ENCODE measurements around the gene SCARB1. TPM values are rescaled to one million over a fixed set of nuclear protein-coding genes. Genes with fewer than 3 reads are reported as not detected.

The SCARB1 gene
- total RNA-seq, 4 donors from 2014 or later = 8.3 to 24.1 (median 13.0) TPM

DNA sequence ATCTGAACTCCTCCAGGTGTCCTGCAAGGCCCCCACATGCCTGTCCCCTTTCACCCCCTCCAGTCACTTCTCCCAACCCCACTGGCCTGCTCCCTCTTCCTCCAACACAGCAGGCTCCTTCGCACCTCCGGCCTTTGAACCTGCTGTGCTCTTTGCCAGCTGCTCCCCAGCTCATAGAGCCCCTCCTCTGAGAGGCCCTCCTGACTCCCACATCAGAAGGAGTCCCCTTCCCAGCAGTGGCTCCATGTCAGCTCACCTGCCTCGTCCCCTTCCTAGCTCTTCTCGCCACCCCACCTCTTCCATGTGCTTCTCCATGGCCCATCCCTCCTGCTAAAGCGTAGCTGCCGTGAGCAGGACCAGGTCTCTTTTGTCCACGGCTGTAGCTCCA lies 22.1 kb downstream of the SCARB1 start:
- Histone ChIP-seq H3K36me3 (no peaks in the 10 kb centered on the region), H3K4me3 (no peak overlapping the region), H3K9me3 (no peaks in the 10 kb centered on the region), H3K27me3 (no peaks in the 10 kb centered on the region), H3K4me1 (peaks cover 22 to 32% (median 28%) of the 10 kb centered on the region in 4 donors), H3K27ac (replicated peaks in 1 of 4) (no peak overlapping the region)
- no peak for DNase-seq (ENCODE audit: extremely low spot score)
- TF ChIP-seq POLR2A (IDR thresholded peaks at IDR 0.05; ENCODE audit: low read depth) = no peak
- no peak for TF ChIP-seq EP300 (IDR thresholded peaks at IDR 0.05)
- TF ChIP-seq, protein P1, sequence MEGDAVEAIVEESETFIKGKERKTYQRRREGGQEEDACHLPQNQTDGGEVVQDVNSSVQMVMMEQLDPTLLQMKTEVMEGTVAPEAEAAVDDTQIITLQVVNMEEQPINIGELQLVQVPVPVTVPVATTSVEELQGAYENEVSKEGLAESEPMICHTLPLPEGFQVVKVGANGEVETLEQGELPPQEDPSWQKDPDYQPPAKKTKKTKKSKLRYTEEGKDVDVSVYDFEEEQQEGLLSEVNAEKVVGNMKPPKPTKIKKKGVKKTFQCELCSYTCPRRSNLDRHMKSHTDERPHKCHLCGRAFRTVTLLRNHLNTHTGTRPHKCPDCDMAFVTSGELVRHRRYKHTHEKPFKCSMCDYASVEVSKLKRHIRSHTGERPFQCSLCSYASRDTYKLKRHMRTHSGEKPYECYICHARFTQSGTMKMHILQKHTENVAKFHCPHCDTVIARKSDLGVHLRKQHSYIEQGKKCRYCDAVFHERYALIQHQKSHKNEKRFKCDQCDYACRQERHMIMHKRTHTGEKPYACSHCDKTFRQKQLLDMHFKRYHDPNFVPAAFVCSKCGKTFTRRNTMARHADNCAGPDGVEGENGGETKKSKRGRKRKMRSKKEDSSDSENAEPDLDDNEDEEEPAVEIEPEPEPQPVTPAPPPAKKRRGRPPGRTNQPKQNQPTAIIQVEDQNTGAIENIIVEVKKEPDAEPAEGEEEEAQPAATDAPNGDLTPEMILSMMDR (IDR thresholded peaks at IDR 0.05) = no peak
- no peak for TF ChIP-seq POLR2AphosphoS5 (IDR thresholded peaks at IDR 0.05)
- WGBS = 96% methylated on average over 7 of the region's 7 CpGs
- intact Hi-C loops (cut with DNase I) = no loop called here

DNA sequence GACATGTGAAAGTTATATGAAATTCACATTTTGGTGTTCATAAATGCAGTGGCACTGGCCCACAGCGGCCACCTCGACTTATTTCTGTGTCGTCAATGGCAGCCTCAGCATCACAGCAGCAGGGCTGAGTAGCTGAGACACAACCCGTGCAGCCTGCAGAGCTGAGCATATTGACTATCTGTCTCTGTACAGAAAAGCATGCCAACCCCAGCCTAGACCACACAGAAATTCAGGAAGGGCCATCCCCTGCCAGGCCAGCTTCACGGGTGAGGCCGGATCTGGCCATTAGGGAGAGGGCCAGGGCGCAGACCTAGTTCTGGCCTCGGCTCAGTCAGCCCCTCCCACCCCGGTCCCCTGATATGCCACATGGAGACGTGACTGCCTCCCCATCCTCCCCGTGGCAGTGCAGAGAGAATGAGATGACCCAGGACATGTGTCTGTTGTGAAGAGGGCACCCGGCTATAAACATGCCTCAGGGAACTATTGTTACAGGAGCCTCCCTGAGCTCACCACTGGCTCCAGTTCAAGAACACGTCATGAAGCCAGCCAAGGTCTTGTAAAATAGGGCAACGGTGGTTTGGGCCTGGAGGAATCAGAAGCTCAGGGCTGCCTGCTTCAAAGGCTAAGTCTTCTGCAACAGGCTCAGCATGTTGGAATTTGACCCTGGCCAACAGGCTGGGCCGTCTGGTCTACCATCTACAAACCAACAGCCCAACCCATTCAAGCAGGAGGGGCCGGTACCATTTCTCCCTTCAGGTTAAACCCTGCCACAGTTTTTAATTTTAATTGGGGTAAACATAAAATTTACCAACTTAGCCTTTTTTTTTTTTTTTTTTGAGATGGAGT lies 25.5 kb downstream of the SCARB1 start:
- no peak for DNase-seq (ENCODE audit: extremely low spot score)
- peaks cover 34 to 40% (median 35%) of the 10 kb centered on the region in 4 donors for H3K4me1 ChIP-seq
- no peaks in the 10 kb centered on the region for H3K9me3 ChIP-seq
- 45% methylated on average over 16 of the region's 16 CpGs for WGBS
- H3K36me3 ChIP-seq = no peaks in the 10 kb centered on the region
- H3K27ac ChIP-seq (replicated peaks in 1 of 4) = peak overlapping the region; percentile 63 to 79 (median 76)
- intact Hi-C loops (cut with DNase I) = no loop called here
- no peaks in the 10 kb centered on the region for H3K27me3 ChIP-seq
- TF ChIP-seq POLR2A (IDR thresholded peaks at IDR 0.05; ENCODE audit: low read depth) (no peak), POLR2AphosphoS5 (IDR thresholded peaks at IDR 0.05) (peak; percentile 45 to 79)
- TF ChIP-seq, protein P1 (IDR thresholded peaks at IDR 0.05) = no peak
- no peak overlapping the region for H3K4me3 ChIP-seq

DNA sequence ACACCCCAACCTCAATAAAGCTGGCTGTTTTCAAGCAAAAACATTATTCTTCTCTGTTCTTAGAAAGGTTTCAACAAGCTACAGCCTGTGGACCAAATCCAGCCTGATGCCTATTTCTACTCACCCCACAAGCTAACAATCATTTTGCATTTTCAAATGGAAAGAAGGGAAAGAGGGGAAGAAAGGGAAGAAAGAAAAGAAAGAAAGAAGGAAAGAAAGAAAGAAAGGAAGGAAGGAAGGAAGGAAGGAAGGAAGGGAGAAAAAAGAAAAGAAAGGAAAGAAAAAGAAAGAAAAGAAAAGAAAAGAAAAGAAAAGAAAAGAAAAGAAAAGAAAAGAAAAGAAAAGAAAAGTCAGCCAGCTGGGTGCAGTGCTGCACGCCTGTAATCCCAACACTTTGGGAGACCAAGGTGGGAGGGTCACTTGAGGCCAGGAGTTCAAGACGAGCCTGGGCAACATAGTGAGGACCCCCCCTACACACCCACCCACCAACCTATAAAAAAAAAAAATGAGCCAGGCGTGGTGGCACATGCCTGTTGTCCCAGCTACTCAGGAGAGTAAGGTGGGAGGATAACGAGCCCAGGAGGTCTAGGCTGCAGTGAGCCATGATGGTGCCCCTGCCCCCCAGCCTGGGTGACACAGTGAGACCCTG lies 26.3 kb downstream of the SCARB1 start:
- Histone ChIP-seq H3K4me3 (no peak overlapping the region), H3K9me3 (no peaks in the 10 kb centered on the region), H3K27me3 (no peaks in the 10 kb centered on the region), H3K27ac (replicated peaks in 1 of 4) (peak overlapping the region; percentile 63 to 79 (median 76)), H3K4me1 (peaks cover 31 to 34% (median 32%) of the 10 kb centered on the region in 4 donors), H3K36me3 (no peaks in the 10 kb centered on the region)
- no peak for DNase-seq (ENCODE audit: extremely low spot score)
- intact Hi-C loops (cut with DNase I) = no loop called here
- WGBS = 84% methylated on average over 4 of the region's 4 CpGs
- TF ChIP-seq EP300 (IDR thresholded peaks at IDR 0.05) (no peak), POLR2A (IDR thresholded peaks at IDR 0.05; ENCODE audit: low read depth) (no peak), POLR2AphosphoS5 (IDR thresholded peaks at IDR 0.05) (no peak)
- TF ChIP-seq, protein P1 (IDR thresholded peaks at IDR 0.05) = no peak

DNA sequence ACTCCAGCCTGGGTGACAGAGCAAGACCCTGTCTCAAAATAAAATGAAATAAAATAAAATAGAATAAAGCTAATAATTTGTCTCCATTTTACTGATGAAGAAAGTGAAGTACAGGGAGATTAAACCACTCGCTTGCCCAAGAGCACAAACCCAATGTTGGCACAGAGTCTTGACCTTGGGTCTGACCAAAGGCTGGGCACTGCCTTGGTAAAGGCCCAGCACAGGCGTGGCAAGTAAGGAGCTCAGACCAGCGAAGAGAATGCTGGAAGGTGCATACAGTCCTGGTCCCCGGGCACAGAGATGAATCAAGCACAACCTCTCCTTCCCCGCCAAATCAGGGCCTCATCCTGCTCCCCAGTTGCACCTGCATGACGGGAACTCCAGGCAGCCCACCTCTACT lies 26.9 kb downstream of the SCARB1 start:
- TF ChIP-seq EP300 (IDR thresholded peaks at IDR 0.05) (no peak), POLR2AphosphoS5 (IDR thresholded peaks at IDR 0.05) (no peak), POLR2A (IDR thresholded peaks at IDR 0.05; ENCODE audit: low read depth) (no peak)
- TF ChIP-seq, protein P1 (IDR thresholded peaks at IDR 0.05) = no peak
- intact Hi-C loops (cut with DNase I) = no loop called here
- Histone ChIP-seq H3K36me3 (no peaks in the 10 kb centered on the region), H3K27me3 (no peaks in the 10 kb centered on the region), H3K9me3 (no peaks in the 10 kb centered on the region), H3K27ac (replicated peaks in 1 of 4) (no peak overlapping the region), H3K4me1 (peaks cover 25 to 28% (median 27%) of the 10 kb centered on the region in 4 donors), H3K4me3 (no peak overlapping the region)
- 78% methylated on average over 6 of the region's 6 CpGs for WGBS
- DNase-seq (ENCODE audit: extremely low spot score) = no peak

Measured in esophagus muscularis mucosa (tissue), 4 donors.